LHCN-M2 (cell line): Measurements from ENCODE around the gene FMNL2. TPM values are rescaled to one million over a fixed set of nuclear protein-coding genes. Genes with fewer than 3 reads are reported as not detected.

Source experiments
- DNase-seq: peaks from one replicate; pipeline ENCODE4 v3.0.0-alpha.2; 2012; ENCODE audit warnings: low read depth
- total RNA-seq: library from RNA; depleted of rRNA; stranded (reverse); fragments of >200 nt; gene quantifications from 2 replicates; pipeline ENCODE4 v1.2.3, GENCODE V29; 2014

The FMNL2 gene
- total RNA-seq, 1 experiment from 2014 or later, result 11.6 TPM

DNA sequence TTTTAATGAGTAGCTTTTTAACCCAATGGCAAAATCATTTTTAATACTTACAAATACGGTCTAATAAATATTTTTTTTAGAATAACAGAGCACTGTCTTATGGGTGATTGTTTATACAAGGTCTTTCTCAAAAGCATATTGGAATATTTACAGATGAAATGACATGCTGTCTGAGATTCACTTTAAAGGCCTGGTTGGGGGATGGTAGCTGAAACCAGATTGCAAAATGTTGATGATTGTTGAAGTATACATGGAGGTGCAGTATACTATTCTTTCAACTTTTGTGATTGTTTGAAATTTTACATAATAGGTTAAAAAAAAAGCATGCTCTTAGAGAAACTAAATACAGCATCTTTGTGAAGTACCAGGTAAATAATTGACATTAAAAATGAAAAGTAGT is 111.2 kb downstream of the FMNL2 start:
- DNase-seq, result no peak

DNA sequence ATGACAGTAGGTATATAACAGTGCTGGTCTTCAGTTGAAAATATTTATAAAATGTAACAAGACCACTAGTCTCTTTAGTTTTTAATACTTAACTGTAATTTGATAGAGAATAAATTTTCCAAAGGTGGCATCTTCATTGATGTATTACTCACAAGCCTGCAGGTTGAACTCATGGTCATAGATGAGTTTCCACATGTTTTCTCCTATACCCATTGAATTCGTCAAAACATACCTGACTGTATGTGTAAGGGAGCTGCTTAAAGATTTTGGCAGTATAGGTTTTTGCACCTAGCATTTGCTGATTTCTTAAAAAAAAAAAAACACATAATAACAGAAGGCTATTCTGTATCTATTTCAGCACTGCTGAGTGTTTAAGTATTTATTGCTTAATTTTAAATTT is 112.9 kb downstream of the FMNL2 start:
- no peak for DNase-seq

DNA sequence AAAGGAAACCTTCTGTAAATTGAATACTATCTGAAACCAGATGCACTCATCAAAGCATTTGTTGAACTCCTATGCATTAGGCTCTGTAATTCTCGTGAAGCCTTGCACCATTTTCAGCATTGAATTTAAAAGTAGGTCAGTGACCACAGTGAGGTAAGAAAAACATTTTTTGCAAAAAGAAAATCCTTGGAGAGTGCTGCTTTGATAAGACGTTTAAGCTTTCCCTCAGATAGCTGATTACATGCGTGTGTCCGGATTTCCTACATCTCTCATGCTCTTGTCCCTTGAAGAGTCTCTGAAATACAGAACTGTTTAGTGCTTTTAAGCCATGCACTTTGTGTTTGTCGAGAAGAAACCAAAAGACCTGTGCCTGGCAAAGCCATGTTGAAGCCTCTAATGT is 113.6 kb downstream of the FMNL2 start:
- DNase-seq, result no peak

DNA sequence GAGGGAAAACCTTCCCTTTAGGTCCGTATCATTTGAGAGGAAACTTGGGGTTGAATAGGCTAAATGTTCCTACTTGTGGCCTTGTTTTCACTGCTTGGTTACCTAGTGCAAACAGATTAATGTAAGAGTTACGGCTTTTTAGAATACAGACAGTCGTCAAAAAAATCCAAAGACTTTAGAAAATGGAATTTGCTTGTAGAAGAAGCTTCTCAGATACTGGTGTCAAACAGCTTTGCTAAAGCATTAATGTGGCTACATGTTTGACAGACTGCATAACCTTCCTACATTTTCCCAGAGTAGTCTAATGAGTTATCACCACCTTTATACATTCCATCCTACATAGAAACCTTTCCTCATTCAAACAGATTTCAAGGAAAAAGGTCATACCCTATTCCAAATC is 114.6 kb downstream of the FMNL2 start:
- DNase-seq, result no peak

DNA sequence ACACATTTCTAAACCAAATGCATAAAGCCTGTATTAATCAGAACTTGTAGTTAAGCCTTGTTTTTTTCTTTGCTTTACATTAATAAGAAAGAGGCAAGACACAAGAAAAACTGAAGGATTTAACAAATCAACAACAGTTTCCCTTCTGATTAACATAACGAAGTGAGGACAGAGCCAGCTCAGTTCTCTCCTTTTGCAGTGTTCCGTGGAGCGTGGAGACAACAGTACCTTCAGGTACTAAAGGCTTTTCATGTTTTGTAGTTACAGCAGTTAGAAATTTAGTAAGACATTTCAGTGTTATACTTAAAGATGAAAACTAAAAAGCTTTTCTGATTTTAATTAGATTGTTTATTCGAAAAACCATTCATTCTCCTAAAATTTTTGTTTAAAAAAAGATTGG is 115.2 kb downstream of the FMNL2 start:
- DNase-seq, result no peak

DNA sequence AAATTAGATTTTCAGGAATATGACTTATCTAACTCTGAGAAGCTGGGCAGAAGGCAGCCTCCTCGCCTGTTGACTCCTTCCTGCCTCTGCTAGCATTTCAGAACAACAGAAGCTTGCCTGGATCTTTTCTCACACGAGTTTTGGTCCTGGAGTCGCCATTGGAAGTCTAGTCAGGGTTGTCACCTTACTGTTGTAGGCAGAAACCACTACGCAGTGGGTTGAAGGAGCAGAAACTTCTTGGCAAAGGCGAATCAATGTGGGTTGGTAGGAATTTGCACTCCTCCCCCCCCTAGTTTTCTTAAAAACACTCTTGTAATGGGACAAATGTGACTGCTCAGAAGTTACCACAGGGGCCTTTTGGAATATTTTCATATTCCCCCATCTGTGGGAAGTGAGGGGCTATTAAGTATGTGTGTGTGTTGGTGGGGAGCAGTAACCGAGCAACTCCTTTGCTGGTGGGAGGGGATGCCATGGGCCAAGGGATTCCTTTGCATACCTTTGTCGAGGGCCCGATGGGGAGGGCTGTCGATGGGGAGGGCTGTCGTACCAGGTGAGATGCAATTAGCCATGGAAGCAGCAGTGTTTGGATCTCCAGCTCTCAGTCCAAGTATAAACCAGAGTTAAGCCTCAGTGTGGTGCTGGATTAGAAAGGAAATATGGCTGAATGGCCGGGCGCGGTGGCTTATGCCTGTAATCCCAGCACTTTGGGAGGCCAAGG is 117.4 kb downstream of the FMNL2 start:
- DNase-seq, result no peak

DNA sequence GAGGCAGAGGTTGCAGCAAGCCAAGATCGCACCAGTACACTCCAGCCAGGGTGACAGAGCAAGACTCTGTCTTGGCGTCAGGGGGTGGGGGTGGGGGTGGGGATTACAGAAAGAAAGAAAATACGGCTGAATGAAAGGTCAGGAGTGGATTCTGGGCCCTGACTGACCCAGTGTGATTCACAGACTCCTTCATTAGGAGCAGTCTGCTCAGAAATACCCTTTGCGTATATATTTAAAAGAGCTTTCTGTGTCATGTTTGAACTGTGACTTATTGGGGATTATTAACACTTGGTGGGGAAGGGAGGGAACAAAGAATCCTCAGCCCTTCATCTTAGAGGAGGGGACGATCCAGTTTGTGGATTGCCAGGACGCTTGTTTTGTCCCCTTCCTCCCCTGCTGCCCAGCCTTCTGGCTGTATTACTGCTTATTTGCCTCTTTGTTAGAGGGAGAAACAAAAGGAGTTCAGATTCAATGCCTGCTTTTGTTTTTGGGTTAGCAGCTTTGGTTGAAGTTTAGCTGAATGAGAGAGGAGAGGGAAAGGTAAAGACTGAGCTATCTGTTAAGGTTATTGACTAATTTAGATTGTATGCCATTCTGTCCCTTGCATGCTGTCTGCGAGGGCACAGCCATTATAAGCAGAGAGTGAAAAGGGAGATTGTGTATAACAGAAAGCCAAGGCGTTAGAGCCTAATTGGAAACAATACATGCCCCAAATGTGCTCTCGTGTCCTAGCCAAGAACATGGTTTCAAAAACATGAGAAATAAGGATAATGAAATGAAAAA is 118.3 kb downstream of the FMNL2 start:
- DNase-seq, result no peak

DNA sequence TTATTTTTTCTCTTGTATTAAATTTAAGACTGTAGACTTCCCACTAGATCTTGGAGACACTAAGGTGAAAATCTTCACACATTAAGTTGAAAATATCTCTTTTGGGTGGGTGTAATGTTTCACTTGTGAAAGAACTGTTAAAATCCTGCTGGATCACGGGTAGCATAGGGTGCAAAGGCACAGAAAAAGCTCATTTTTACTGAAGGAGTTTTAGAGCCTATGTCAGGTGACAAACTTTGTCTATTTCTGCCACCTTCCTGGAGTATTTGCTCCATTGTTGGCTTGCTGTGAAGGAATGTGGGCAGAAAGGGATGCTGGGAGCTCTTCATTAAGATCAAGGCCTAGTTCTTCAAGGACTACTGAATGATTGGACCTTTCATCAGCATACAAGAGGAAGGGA is 119.4 kb downstream of the FMNL2 start:
- no peak for DNase-seq

DNA sequence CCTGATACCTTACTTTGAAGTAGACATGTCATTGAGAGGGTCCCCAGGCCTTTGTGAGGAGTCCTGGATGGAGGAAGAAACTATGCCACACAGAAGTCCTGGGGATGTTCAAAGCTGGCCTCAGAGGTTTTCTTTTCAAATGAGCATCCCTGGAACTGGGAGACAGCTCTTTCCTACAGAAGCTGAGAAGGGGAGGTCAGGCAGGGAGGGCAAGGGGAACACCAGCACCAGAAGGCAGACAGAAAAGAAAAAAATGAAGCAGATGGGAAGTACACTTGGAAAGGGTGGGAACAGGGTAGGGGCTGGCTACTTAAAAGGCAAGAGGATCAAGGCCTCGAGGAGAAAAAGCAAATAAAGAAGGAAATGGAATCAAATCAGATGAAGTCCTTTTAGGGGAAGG is 120.0 kb downstream of the FMNL2 start:
- DNase-seq, result no peak

DNA sequence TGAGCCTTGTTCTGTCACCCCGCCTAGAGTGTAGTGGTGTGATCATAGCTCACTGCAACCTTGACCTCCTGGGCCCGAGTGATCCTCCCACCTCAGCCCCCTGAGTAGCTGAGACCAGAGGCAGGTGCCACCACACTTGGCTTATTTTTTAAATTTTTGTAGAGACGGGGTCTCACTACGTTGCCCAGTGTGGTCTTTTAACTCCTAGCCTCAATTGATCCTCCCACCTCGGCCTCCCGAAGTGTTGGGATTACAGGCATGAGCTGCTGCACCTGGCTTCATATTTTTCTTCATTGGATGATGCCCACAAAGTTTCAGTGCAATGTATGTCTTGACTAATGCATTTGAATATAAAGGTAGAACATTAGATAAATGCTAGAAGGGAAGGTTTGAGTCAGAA is 120.8 kb downstream of the FMNL2 start:
- no peak for DNase-seq

DNA sequence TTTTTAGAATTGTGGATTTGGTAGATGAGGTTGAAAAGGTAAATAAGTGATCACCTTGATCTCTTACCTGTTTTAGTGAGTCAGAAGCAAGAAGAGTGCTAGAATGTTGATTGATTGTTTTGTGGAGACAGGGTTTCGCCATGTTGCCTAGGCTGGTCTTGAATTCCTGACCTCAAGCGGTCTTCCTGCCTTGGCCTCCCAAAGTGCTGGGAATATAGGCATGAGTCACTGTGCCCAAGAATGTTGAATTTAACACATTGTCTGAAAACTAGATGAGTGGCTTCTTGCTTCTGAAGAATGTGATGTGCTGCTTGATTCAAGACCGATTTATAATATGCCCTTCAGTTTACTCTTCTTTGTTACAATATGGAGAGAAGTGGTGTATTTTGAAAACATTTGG is 121.3 kb downstream of the FMNL2 start:
- DNase-seq, result peak; percentile 54

DNA sequence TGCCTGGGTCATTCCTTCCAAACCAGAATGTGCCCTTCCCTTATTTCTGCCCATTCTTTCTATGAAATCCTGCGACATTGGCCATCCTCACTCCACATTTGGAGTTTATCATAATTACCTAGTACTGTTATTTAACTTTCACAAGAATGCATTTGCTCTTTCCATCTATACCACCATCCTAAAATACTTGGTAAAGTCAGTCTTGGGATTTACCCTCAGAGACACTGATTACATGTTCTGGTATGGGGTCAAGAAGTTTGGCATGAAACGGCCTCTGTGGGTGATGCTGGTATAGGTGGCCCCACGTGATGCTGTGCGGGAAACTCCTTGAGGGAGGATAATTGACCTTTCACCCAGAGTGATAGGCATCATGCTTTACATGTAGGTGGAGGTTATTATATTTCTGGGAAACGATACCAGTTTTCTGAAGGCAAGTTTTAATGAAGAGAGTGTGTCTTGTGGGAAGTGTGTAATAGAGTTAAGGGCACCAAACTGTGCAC is 123.5 kb downstream of the FMNL2 start:
- no peak for DNase-seq

DNA sequence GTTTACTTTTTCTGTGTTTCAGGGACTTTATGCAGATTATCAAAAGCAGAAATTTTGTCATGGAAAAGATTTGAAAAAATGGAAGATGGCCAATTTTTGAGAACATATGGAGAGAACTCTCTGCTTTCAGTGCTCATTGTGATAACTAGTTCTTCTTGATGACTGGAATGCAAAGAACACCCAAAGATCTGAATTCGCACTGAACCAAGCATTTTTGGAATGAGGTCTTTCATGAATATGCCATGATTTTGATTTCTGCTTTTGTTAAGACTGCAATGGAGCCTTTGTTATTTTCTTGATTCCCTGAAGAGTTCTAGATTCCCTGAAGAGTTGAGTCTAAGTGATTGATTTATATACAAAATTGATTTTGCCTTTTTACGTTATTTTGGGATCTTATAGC is 124.1 kb downstream of the FMNL2 start:
- DNase-seq, result no peak

DNA sequence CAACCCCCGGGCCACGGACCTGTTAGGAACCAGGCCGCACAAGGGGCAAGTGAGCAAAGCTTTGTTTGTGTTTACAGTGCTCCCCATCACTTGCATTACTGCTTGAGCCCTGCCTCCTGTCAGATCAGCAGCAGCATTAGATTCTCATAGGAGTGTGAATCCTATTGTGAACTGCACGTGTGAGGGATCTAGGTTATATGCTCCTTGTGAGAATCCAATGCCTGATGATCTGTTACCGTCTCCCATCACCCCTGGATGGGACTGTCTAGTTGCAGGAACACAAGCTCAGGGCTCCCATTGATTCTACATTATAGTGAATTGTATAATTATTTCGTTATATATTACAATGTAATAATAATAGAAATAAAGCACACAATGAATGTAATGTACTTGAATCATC is 125.6 kb downstream of the FMNL2 start:
- DNase-seq, result no peak

DNA sequence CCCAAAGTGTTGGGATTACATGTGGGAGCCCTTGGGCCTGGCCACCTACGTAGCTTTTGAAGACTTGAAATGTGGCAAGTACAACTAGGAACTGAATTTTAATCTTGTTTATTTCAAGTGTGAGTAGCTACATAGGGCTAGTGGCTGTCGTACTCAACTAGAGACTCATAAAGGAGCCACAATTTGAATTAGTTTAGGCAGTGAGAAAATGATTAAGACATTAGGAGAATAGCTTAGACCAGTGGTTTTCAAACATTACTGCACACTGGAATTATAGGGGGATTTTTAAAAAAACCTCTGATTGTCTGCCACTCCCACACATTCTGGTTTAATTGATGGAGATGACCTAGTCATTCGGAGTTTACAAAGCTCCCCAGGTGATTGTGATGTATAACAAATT is 127.1 kb downstream of the FMNL2 start:
- no peak for DNase-seq

DNA sequence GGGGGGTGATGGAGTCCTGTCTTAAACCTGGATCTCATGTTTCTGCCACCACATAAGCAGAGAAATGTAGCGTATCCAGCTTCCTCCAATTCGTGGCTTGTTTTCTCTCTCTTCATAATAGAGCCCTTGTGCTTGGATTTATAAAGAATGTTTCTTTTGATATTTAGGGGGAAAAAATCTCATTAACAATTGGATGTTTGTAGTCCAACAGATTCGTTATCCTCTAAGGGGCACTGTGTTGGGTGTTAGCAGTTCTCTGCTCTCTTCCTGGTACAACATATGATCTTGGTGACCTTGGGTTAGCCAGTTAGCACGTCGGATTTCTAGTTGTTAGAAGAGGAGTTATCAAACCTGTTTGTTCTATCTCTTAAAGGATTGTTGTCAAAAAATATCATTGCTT is 127.8 kb downstream of the FMNL2 start:
- no peak for DNase-seq

DNA sequence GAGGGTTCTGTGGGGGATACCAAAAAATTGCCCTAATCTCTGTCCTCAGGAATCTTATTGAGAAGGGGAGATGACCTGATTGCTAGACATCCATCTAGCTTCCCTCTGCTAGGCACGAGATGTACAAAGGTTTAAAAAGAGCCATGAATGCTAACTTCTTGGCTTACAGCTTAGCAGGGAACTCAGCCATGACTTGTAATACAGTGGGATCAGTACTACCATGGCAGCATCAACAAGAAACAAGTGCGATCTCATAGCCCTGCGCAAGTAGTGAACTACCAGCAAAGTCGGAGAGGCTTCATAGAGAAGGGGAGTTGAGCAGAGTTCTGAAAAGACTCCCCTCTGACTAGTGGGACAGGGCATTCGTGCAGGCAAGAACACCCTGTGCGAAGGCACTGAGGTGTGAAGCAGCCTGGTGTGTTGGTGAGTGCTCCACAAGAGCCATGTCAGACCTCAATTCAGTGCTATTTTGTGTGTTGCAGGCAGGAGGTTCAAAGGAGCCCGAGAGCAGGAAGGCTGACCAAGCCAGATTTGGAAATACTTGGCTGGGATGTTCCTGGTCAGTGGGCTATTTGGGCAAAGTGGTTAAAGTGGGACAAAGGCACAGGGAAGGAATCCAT is 130.0 kb downstream of the FMNL2 start:
- DNase-seq, result no peak

DNA sequence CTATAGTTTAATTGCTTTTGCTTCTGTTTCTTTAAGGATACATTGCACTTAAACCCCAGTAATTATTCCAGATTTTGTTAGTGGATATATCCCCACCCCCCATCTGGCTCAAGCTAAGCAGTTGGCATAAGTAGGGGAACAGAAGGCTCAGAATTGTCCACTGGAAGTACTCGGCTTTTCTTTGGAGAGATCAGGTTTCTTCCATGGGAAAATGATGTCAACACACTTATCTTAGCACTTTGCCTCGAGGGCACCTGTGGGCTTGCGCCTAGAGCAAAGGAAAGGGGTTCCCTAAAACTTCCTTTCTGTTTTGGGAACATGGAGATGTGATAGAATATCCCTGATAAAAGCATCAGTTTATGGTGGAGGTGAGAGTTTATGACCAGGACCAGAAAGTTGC is 130.6 kb downstream of the FMNL2 start:
- peak; percentile 20 for DNase-seq

DNA sequence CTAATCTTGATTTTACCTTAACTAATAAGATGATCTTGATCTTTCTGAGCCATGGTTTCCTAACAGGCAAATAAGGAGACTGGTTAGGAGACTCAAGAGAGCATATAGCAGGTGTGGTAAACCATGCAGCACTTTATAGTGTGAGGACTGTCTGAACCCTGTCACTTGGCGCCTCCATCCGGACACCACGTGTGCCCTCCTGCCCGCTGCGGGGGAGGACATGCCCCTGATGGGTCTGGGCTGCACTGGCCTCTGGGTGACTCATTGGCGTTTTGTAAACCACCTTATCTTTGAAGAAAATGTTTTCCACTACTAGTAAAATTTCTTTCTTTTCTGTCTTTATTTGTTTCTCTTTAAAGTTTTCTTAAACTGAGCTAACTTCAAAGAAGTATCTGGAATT is 131.1 kb downstream of the FMNL2 start:
- peak; percentile 15 for DNase-seq

DNA sequence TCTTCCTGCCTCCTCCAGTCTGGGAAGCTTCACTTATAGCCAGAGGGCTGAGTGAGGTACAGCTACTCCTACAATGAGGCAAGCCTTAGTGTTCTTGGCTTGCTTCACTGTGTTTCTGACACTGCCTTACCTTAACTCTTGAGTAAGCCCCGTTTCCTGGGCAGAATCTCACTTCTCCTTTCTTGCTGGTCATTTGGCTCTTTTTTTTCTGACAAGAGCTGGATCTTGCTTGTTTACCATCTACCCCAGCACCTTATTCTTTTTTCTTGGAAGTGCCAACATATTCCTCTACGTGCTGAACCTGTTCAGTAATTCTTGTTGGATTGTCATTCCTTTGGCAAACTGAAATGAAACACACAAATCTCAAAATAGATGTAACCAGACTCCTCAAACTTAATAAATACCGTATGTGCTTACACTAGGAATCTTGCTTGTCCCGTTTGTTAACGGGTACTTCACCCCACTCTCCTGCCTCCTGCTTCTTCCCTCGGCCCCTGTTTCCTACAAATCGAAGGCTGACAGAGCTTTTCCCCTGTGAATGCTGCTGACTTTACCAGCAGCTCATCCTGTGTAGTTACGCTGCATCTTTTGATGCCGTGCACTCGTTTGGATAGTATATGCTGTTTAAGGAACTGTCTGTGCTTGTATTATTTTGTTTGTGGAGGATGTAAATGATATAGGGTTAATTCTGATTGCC is 132.2 kb downstream of the FMNL2 start:
- DNase-seq, result no peak

DNA sequence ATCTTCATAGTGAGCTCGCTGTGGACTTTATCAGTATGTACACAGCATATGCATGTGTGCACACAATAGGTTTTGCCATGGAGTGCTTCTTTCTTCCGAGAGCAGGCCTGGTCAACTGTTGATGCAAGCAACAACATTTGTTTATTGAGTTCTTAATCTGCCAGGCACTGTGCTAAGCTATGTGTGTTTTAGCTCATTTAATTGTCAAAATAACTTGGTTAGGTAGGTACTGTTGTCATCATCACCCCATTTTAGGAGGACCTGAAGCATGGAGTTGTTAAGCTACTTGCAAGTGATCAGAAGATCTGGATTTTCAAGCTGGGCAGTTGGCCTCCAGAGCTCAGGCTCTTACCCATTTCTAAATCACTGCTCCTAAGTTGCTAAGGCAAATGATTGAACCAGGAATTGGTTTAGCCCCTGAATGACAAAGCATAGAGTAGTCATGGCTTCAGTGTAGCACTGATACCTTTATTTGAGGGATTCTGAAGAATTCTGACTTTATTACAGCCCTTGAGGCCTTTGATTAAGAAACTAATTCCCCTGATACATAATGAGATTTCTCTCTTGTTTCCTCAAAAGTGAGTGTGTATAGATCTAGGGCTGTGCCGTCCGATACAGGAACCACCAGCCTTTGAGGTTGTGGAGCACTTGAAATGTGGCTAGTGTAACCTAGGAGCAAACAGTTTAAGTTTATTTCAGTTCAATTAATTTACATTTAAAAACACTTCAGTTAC is 132.9 kb downstream of the FMNL2 start:
- DNase-seq, result no peak
